Measurements from ENCODE around the gene CEMIP. TPM values are rescaled to one million over a fixed set of nuclear protein-coding genes. Genes with fewer than 3 reads are reported as not detected.

CEMIP gene
- total RNA-seq, 2 donors from 2014 or later: 1.6 TPM; not detected in 1

- H3K4me3 ChIP-seq: no peak overlapping the region
- H3K36me3 ChIP-seq (replicated peaks in 1 of 2; ENCODE audit: insufficient read depth in 1 of 2, low read depth in 2 of 2): no peaks in the 10 kb centered on the region
- WGBS, 2 donors: 90 to 91% methylated on average over 4 of the region's 4 CpGs
- no peak for ATAC-seq
- no peak for DNase-seq
- H3K9me3 ChIP-seq: no peaks in the 10 kb centered on the region
- intact Hi-C loops (cut with DNase I): no loop called here
- no peaks in the 10 kb centered on the region for H3K27me3 ChIP-seq
- no peaks in the 10 kb centered on the region for H3K4me1 ChIP-seq
- H3K27ac ChIP-seq: no peak overlapping the region
- no peak for TF ChIP-seq POLR2A (IDR thresholded peaks at IDR 0.05)
- no peak for TF ChIP-seq CTCF (IDR thresholded peaks at IDR 0.05)
These were observed 97.1 kb downstream of the CEMIP start for GRCh38 chr15:80876348-80876674.

- H3K4me1 ChIP-seq: no peaks in the 10 kb centered on the region
- DNase-seq (no peak), ATAC-seq (no peak)
- WGBS, 2 donors: 89 to 100% methylated on average over 3 of the region's 3 CpGs
- no peak for TF ChIP-seq CTCF (IDR thresholded peaks at IDR 0.05)
- no peak for TF ChIP-seq POLR2A (IDR thresholded peaks at IDR 0.05)
- no peak overlapping the region for H3K27ac ChIP-seq
- no peaks in the 10 kb centered on the region for H3K9me3 ChIP-seq
- no peak overlapping the region for H3K4me3 ChIP-seq
- H3K36me3 ChIP-seq (replicated peaks in 1 of 2; ENCODE audit: insufficient read depth in 1 of 2, low read depth in 2 of 2): no peaks in the 10 kb centered on the region
- H3K27me3 ChIP-seq: no peaks in the 10 kb centered on the region
- intact Hi-C loops (cut with DNase I): no loop called here
These were observed 99.2 kb downstream of the CEMIP start for GRCh38 chr15:80878242-80878866.

- no peaks in the 10 kb centered on the region for H3K9me3 ChIP-seq
- no peaks in the 10 kb centered on the region for H3K27me3 ChIP-seq
- DNase-seq (no peak), ATAC-seq (no peak)
- intact Hi-C loops (cut with DNase I): no loop called here
- TF ChIP-seq CTCF (IDR thresholded peaks at IDR 0.05) (no peak), POLR2A (IDR thresholded peaks at IDR 0.05) (no peak)
- H3K4me1 ChIP-seq: no peaks in the 10 kb centered on the region
- no peaks in the 10 kb centered on the region for H3K36me3 ChIP-seq (replicated peaks in 1 of 2; ENCODE audit: insufficient read depth in 1 of 2, low read depth in 2 of 2)
- H3K27ac ChIP-seq: no peak overlapping the region
- WGBS, 2 donors: 83 to 93% methylated on average over 2 of the region's 2 CpGs
- H3K4me3 ChIP-seq: no peak overlapping the region
These were observed 99.7 kb downstream of the CEMIP start for GRCh38 chr15:80878867-80879250.

GRCh38 chr15:80880086-80880485 lies 100.9 kb downstream of the CEMIP start:
- H3K4me3 ChIP-seq: no peak overlapping the region
- H3K4me1 ChIP-seq: no peaks in the 10 kb centered on the region
- no peak overlapping the region for H3K27ac ChIP-seq
- no peaks in the 10 kb centered on the region for H3K9me3 ChIP-seq
- ATAC-seq (no peak), DNase-seq (no peak)
- intact Hi-C loops (cut with DNase I): no loop called here
- TF ChIP-seq POLR2A (IDR thresholded peaks at IDR 0.05): no peak
- no peak for TF ChIP-seq CTCF (IDR thresholded peaks at IDR 0.05)
- H3K36me3 ChIP-seq (replicated peaks in 1 of 2; ENCODE audit: insufficient read depth in 1 of 2, low read depth in 2 of 2): no peaks in the 10 kb centered on the region
- no peaks in the 10 kb centered on the region for H3K27me3 ChIP-seq
- 82 to 89% methylated on average over 3 of the region's 3 CpGs for WGBS, 2 donors

GRCh38 chr15:80883641-80884040 lies 104.5 kb downstream of the CEMIP start:
- TF ChIP-seq POLR2A (IDR thresholded peaks at IDR 0.05): no peak
- TF ChIP-seq CTCF (IDR thresholded peaks at IDR 0.05): no peak
- Histone ChIP-seq H3K4me3 (no peak overlapping the region), H3K36me3 (replicated peaks in 1 of 2; ENCODE audit: insufficient read depth in 1 of 2, low read depth in 2 of 2) (no peaks in the 10 kb centered on the region), H3K4me1 (peaks cover 13% of the 10 kb centered on the region), H3K27ac (no peak overlapping the region), H3K27me3 (no peaks in the 10 kb centered on the region), H3K9me3 (no peaks in the 10 kb centered on the region)
- intact Hi-C loops (cut with DNase I): no loop called here
- no peak for ATAC-seq
- 82 to 92% methylated on average over 2 of the region's 2 CpGs for WGBS, 2 donors
- DNase-seq: no peak
